Measurements from ENCODE around the gene SPTY2D1. TPM values are rescaled to one million over a fixed set of nuclear protein-coding genes. Genes with fewer than 3 reads are reported as not detected.

The SPTY2D1 gene
- total RNA-seq, 4 donors from 2014 or later = 16.3 to 30.1 (median 25.3) TPM

DNA sequence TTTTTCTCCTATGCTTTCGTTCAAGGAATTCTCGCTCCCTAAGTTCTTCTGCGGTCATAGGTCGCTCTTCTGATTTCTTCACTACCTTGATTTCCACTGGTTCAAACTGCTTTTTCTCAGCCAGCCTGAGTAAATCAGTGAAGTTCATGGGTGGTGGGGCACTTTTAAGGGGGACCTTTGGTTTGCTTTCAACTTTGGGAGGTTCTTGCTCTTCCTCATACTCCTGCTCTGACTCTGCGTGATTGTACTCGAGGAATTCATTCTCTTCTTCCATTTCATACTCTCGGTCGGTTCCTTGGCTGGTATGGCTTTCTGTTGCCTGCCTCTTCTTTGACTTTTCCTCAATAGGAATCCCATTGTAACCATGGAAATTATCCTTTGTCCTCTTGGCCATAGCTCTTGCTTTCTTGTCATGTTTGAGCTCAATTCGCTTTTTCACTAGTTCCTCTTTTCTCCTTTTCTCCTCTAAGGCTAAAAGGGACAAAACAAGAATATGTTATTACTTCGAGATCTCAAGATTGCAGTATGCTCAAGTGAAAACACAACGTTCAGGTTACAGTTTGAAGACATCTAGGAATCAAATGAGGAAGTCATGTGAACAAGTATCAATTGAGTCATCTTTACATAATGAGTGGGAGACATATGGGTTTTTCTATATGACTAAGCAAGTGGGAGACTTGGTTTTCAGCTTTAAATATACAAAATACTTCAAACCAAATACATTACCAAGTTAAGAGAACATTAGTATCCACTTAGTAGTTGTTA lies 18.3 kb downstream of the SPTY2D1 start:
- WGBS, 2 donors (ENCODE audit: low coverage in 1 of 2) = 74 to 95% methylated on average over 7 to 11 of the region's 11 CpGs

DNA sequence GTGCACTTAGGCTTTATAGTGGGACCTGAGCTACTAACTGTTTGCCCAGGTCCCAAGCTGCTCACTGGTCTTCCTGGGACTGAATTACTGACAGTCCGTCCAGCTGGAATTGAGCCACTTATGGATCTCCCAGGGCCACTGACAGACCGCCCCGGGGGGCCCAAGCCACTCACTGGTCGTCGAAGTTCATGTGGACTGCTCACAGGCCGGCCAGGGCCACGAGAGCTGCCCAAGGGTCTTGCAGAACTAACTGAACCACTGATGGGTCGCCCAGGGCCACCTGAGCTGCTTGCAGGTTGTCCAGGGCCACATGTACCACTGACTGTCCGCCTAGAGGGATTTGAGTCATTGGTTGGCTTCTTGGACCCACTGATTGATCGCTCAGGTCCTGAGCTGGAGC lies 19.5 kb downstream of the SPTY2D1 start:
- H3K36me3 ChIP-seq = peaks cover 0 to 54% of the 10 kb centered on the region in 2 donors
- ATAC-seq = no peak
- TF ChIP-seq EP300 (IDR thresholded peaks at IDR 0.05) (no peak), POLR2AphosphoS5 (IDR thresholded peaks at IDR 0.05) (no peak)
- TF ChIP-seq, protein P1, sequence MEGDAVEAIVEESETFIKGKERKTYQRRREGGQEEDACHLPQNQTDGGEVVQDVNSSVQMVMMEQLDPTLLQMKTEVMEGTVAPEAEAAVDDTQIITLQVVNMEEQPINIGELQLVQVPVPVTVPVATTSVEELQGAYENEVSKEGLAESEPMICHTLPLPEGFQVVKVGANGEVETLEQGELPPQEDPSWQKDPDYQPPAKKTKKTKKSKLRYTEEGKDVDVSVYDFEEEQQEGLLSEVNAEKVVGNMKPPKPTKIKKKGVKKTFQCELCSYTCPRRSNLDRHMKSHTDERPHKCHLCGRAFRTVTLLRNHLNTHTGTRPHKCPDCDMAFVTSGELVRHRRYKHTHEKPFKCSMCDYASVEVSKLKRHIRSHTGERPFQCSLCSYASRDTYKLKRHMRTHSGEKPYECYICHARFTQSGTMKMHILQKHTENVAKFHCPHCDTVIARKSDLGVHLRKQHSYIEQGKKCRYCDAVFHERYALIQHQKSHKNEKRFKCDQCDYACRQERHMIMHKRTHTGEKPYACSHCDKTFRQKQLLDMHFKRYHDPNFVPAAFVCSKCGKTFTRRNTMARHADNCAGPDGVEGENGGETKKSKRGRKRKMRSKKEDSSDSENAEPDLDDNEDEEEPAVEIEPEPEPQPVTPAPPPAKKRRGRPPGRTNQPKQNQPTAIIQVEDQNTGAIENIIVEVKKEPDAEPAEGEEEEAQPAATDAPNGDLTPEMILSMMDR (IDR thresholded peaks at IDR 0.05) = no peak

More for the DNA sequence above, 18.3 kb downstream of the SPTY2D1 start:
- peak overlapping the region in 1 of 4 donors; percentile 80 for H3K27ac ChIP-seq
- H3K9me3 ChIP-seq = no peaks in the 10 kb centered on the region
- no peak for ATAC-seq
- no peaks in the 10 kb centered on the region for H3K27me3 ChIP-seq
- H3K4me3 ChIP-seq = no peak overlapping the region
- H3K36me3 ChIP-seq = peaks cover 0 to 43% of the 10 kb centered on the region in 2 donors
- no peak for TF ChIP-seq EP300 (IDR thresholded peaks at IDR 0.05)
- TF ChIP-seq POLR2AphosphoS5 (IDR thresholded peaks at IDR 0.05) = no peak
- TF ChIP-seq, protein P1 (IDR thresholded peaks at IDR 0.05) = no peak
- TF ChIP-seq POLR2A (IDR thresholded peaks at IDR 0.05) = no peak
- H3K4me1 ChIP-seq = peaks cover 0 to 51% (median 5%) of the 10 kb centered on the region in 3 donors

DNA sequence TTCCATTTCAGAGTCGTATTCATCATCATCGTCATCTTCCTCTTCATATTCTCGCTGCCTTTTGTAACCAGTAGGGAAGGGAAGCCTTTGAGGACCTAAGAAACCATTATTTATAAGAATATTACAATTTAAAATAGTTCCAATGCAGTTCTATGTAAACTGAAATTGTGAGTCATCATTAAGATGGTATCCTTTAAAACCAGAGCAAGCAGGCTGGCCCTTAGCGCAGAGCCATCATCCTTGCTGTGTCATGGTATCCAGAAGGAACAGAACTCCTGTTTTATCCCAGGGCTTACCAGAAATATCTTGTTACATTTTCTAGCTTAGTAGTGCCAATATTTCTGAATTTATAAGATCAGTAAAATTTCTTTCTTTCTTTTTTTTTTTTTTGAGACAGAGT lies 21.7 kb downstream of the SPTY2D1 start:
- Histone ChIP-seq H3K36me3 (peaks cover 0 to 77% of the 10 kb centered on the region in 2 donors), H3K27me3 (no peaks in the 10 kb centered on the region), H3K4me3 (no peak overlapping the region), H3K27ac (no peak overlapping the region), H3K9me3 (no peaks in the 10 kb centered on the region), H3K4me1 (peaks cover 0 to 28% (median 0%) of the 10 kb centered on the region in 3 donors)
- 92 to 98% methylated on average over 4 of the region's 4 CpGs for WGBS, 2 donors (ENCODE audit: low coverage in 1 of 2)
- ATAC-seq = no peak
- TF ChIP-seq EP300 (IDR thresholded peaks at IDR 0.05) (no peak), POLR2AphosphoS5 (IDR thresholded peaks at IDR 0.05) (no peak), POLR2A (IDR thresholded peaks at IDR 0.05) (no peak)
- TF ChIP-seq, protein P1 (IDR thresholded peaks at IDR 0.05) = no peak

More for the DNA sequence above, 19.5 kb downstream of the SPTY2D1 start:
- no peaks in the 10 kb centered on the region for H3K27me3 ChIP-seq
- H3K27ac ChIP-seq = peak overlapping the region in 1 of 4 donors; percentile 80
- H3K9me3 ChIP-seq = no peaks in the 10 kb centered on the region
- no CpG with 5 or more reads among the region's 10 CpGs for WGBS, 2 donors (ENCODE audit: low coverage in 1 of 2)
- H3K4me3 ChIP-seq = no peak overlapping the region
- H3K4me1 ChIP-seq = peaks cover 0 to 41% (median 5%) of the 10 kb centered on the region in 3 donors

- no peak overlapping the region for H3K27ac ChIP-seq
- no peak for TF ChIP-seq POLR2A (IDR thresholded peaks at IDR 0.05)
- TF ChIP-seq, protein P1 (IDR thresholded peaks at IDR 0.05) = no peak
- TF ChIP-seq EP300 (IDR thresholded peaks at IDR 0.05) = no peak
- no peak for TF ChIP-seq POLR2AphosphoS5 (IDR thresholded peaks at IDR 0.05)
- H3K36me3 ChIP-seq = peaks cover 0 to 86% of the 10 kb centered on the region in 2 donors
- 79% methylated on average over 2 of the region's 2 CpGs; no CpG with 5 or more reads in 1 of the 2 donors for WGBS, 2 donors (ENCODE audit: low coverage in 1 of 2)
- no peaks in the 10 kb centered on the region for H3K27me3 ChIP-seq
- no peaks in the 10 kb centered on the region for H3K9me3 ChIP-seq
- H3K4me1 ChIP-seq = peaks cover 0 to 16% (median 0%) of the 10 kb centered on the region in 3 donors
- no peak for ATAC-seq
- H3K4me3 ChIP-seq = no peak overlapping the region
Observed at GRCh38 chr11:18611196-18611595, 22.9 kb downstream of the SPTY2D1 start.

DNA sequence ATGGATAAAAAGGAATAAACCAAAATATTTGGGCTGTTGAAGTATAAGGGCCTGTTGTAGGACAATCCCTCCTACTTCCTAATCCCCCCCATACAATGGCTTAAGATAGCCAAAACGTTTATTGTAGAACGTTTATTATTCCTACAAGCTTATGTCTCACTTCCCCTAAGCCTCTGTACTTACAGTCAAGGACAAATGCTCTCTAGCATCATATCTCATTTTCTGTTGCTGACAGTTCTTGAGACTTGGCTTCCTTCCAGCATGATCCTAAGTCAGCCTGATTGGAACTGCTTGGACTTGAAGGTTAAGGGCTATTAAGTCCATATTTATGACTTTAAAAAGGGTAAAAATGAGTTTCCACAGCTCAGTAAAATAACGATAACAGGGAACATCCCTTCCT lies 25.8 kb downstream of the SPTY2D1 start:
- 10 to 27% methylated on average over 3 of the region's 3 CpGs for WGBS, 2 donors (ENCODE audit: low coverage in 1 of 2)
- no peak for ATAC-seq
- no peak overlapping the region for H3K27ac ChIP-seq
- peaks cover 0 to 13% (median 0%) of the 10 kb centered on the region in 3 donors for H3K4me1 ChIP-seq
- peaks cover 0 to 72% of the 10 kb centered on the region in 2 donors for H3K36me3 ChIP-seq
- no peak overlapping the region for H3K4me3 ChIP-seq
- no peaks in the 10 kb centered on the region for H3K27me3 ChIP-seq
- TF ChIP-seq EP300 (IDR thresholded peaks at IDR 0.05) = no peak
- TF ChIP-seq POLR2A (IDR thresholded peaks at IDR 0.05) = no peak
- peak; percentile 35 for TF ChIP-seq POLR2AphosphoS5 (IDR thresholded peaks at IDR 0.05)
- no peaks in the 10 kb centered on the region for H3K9me3 ChIP-seq
